Measurements from ENCODE around the gene LIX1L.

Gene LIX1L

GRCh38 chr1:145897969-145898368, 59.8 kb downstream of the LIX1L start:
- no peak for TF ChIP-seq ZFX (IDR thresholded peaks at IDR 0.05; ENCODE audit: borderline replicate concordance)
- no peak for TF ChIP-seq CTCF (IDR thresholded peaks at IDR 0.05)
- no peak overlapping the region for H3K27ac ChIP-seq

- TF ChIP-seq ZFX (IDR thresholded peaks at IDR 0.05; ENCODE audit: borderline replicate concordance) (no peak), CTCF (IDR thresholded peaks at IDR 0.05) (no peak)
Measured at GRCh38 chr1:145895471-145895870, 62.3 kb downstream of the LIX1L start.

GRCh38 chr1:145893306-145894055, 64.3 kb downstream of the LIX1L start:
- no peak overlapping the region for H3K27ac ChIP-seq

More at GRCh38 chr1:145895471-145895870, 62.3 kb downstream of the LIX1L start:
- H3K27ac ChIP-seq = no peak overlapping the region

GRCh38 chr1:145892486-145893087, 65.2 kb downstream of the LIX1L start:
- H3K27ac ChIP-seq = peak overlapping the region; percentile 80
- no peak for TF ChIP-seq ZFX (IDR thresholded peaks at IDR 0.05; ENCODE audit: borderline replicate concordance)
- no peak for TF ChIP-seq CTCF (IDR thresholded peaks at IDR 0.05)

More at GRCh38 chr1:145893306-145894055, 64.3 kb downstream of the LIX1L start:
- no peak for TF ChIP-seq ZFX (IDR thresholded peaks at IDR 0.05; ENCODE audit: borderline replicate concordance)
- no peak for TF ChIP-seq CTCF (IDR thresholded peaks at IDR 0.05)

GRCh38 chr1:145891587-145892485, 66.0 kb downstream of the LIX1L start:
- peak overlapping the region; percentile 80 for H3K27ac ChIP-seq
- TF ChIP-seq CTCF (IDR thresholded peaks at IDR 0.05) (peak; percentile 100), ZFX (IDR thresholded peaks at IDR 0.05; ENCODE audit: borderline replicate concordance) (no peak)

GRCh38 chr1:145891143-145891542, 66.7 kb downstream of the LIX1L start:
- peak overlapping the region; percentile 80 for H3K27ac ChIP-seq
- TF ChIP-seq CTCF (IDR thresholded peaks at IDR 0.05) = no peak
- TF ChIP-seq ZFX (IDR thresholded peaks at IDR 0.05; ENCODE audit: borderline replicate concordance) = no peak

Data from 22Rv1 (cell line).